GM21529 (cell line): ENCODE measurements around the gene ACOT8.
"Not testable (repeated sequence)": the region's sequence is repeated elsewhere in the genome, so short reads cannot be mapped to it uniquely, and the experiment has no call there.

Experiments
- ATAC-seq: cut with Tn5 transposase; IDR thresholded peaks from one replicate; pipeline ENCODE4 v1.9.1; 2021; ENCODE audit not compliant: unreplicated experiment

Gene ACOT8

GRCh38 chr20:45829673-45830106 is 27.5 kb downstream of the ACOT8 start:
- not testable (repeated sequence) for ATAC-seq

- ATAC-seq = no peak
Observed at GRCh38 chr20:45828589-45828988, 28.6 kb downstream of the ACOT8 start.

DNA sequence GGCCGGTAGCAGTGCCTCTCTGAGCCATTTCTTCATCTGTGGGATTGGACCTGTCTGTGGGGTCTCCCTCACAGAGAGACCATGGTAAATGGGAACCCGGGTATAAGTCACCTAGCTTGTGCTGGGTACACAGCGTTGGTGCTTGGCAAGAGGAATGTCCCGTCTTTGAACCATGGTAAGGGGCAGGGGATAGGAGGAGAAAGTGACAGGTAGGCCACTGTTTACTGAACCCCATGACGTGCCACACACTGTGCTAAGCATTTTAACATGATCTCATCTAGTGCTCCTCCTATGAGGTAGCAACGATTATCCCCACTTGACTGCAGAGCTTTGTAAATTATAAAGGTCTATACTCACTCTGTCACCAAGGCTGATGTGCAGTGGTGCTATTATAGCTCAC is 29.5 kb downstream of the ACOT8 start:
- no peak for ATAC-seq

DNA sequence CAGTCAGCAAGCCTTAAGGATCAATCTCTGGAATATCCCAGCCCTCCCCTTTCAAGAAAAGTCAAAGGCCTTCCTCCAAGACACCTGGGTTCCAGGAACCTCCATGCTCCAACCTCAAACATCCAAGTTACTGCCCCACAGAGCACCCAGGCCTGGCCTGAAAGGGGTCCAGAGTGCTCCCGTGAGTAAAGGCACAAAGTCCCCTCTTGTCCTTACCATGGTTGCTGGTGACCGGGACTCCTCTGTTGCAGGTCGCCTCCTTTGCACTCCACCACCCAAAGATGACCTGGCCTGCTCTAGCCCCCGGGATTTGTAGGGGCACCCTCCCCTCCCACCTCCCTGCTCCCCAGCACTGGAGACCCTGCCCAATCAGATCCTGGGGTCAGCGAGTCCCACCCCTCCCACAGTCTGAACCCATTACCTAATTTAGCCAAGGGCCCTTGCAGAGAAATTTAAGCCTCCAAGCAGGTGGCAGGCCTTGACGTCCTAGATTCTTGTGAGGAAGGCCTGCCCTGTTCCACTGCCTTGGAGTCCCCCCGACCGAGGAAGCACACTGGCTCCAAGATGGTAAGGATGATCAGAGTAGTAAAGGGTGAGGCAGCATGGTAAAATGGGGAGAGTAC is 30.1 kb downstream of the ACOT8 start, which contains the start of gene TNNC2:
TNNC2 (minus strand) TSS at position 283 of the 623 bp plus-strand sequence; CDS start at position 219, 64 bp downstream.
- no peak for ATAC-seq

DNA sequence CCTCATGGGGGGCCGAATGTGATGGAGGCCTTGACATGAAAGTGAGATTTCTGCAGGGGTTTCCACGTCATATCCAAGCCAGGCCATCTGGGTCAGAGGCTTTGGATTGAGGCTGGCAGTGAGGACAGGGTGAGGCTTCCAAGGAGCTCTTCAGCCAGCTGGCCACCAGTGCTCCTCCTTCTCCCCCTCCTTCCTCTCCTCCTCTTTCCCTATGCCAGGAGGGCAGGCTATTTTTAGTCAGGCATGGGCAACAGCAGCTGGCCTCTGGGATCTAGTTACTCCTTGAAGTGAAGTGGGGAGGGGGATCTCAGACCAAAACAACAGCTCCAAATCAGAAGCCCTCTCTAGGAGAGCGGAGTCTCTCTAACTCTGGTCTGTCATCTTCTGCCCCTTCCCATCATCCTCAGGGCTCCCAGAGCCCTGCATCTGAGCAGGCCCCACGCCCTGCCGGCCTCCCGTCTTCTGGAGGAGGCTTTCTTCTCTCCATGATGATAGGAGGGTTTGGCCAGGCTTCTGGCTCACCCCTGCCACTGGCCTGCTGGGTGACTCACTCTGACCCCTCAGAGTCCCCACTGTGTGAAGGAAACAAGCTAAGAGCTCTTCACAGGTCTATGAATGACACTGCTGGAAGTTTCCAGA is 30.7 kb downstream of the ACOT8 start:
- ATAC-seq = no peak

GRCh38 chr20:45823949-45824835 is 33.0 kb downstream of the ACOT8 start:
- no peak for ATAC-seq

DNA sequence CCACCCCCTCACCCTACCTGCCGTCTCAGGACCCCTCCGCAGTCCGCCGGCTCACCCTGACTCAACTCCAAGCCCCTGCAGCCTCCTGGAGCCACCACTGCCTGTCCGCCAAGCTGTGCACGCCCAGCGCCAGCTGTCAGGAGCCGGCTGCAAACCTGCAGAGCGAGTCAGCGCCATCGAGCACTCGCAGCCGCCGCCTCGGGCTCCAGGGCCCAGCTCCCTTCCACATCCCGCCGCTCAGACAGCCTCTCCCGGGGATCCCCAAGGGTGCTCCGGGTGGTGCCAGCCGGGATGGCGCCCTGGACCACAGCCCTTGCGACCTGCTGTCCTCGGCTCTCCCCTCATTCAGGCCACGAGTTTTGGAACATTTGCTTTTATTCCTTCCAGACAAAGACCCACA is 34.3 kb downstream of the ACOT8 start:
- no peak for ATAC-seq

- ATAC-seq = no peak
Observed at GRCh38 chr20:45821947-45822346, 35.2 kb downstream of the ACOT8 start.

GRCh38 chr20:45819466-45819865 is 37.7 kb downstream of the ACOT8 start:
- ATAC-seq = no peak

DNA sequence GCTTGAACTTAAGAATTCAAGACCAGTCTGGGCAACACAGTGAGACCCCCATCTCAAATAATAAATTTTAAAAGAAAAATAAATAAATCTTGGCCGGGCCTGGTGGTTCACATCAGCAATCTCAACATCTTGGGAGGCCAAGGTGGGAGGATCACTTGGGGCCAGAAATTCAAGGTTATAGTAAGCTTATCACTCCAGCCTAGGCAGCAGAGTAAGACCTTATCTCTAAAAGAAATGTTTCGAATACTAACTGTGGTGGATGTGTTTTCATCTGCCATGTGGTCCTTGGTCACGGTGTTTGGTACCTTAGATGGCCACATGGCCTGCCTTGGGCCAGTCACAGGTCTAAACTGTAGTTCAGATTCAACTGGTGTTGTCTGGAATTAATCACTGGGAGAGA is 39.0 kb downstream of the ACOT8 start:
- no peak for ATAC-seq

DNA sequence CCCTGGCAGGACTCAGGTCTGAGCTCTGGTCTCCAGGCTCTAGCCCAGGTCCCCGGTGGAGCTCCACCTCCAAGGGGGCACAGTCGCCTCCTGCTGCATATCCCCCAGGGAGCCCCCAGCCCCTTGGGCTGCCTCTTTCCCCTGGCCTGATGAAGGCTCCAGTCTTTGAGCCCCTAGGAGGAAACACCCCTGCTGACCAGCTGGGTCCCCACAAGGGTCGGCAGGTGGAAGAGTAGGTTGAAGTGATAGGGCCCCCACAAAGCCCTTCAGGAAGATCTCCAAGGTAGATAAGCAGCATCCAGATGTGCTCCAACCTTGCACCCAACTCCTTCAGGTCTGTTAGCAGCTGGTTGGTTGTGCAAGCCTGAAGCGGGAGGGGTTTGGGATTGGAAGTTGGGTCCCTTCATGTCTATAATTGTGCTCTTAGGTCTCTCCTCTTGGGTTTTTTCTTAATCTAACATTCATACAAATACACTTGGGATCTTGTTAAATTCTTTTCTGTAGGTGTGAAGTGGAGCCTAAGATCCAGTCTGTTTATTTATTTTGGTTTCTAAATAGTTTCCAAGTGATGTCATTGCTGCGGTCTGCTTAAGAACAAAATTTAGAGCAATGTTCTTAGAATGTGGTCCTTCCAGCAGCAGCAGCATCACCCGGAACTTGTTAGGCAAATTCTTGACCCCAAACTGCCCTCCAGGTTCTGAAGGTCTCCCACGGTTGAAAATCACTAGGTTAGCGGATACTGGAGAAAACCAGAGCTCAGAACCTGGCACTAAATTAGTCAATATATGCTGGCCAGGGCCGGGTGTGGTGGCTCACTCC is 39.6 kb downstream of the ACOT8 start:
- no peak for ATAC-seq

DNA sequence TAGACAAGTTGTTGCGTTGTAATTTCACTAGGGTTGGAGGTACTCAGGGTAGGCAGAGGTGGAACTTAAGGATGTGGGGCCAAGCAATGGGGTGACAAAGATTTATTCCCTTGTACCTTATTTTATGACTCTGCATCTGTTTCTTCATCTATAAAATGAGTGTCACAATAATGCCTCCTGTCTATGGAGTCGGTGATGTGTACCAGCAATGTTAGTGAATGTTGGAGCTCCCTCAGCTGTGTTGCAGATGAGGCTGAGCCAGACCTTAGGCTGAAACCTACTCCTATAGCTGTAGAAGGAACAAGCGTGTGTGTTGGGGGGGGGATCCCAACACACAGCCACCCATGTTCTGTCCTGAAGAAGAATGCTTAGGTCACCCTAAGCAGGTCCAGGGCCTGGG is 40.2 kb downstream of the ACOT8 start:
- no peak for ATAC-seq

- ATAC-seq = no peak
Observed at GRCh38 chr20:45814314-45814713, 42.9 kb downstream of the ACOT8 start.

- no peak for ATAC-seq
Observed at GRCh38 chr20:45813489-45813888, 43.7 kb downstream of the ACOT8 start.

- no peak for ATAC-seq
Observed at GRCh38 chr20:45813006-45813340, 44.2 kb downstream of the ACOT8 start.

- ATAC-seq = peak; percentile 98
Observed at GRCh38 chr20:45812157-45813005, 44.8 kb downstream of the ACOT8 start, which contains the start of gene UBE2C. TSS of gene UBE2C (plus strand) at chr20:45812644. CDS start at chr20:45812696, 52 bp downstream.

- no peak for ATAC-seq
Observed at GRCh38 chr20:45810191-45810970, 46.8 kb downstream of the ACOT8 start.

DNA sequence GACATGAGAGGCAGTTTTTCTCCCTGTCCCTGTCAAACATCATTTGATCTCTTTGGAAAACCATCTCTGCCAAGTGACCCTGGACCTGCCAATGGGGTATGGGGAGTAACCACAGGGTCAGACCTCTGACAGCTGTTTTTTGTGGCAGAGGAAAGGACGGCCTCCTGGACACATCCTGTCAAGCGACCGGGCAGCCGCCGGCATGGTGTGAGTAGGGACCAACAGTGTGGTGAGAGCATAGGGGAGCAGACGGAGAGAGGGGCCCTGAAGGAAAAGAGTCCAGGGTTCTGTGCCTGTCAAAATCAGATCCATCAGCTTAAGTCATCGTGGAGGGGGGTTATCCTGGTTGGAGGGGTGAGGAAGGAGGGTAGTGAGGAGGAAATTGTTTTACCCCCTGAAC is 55.3 kb downstream of the ACOT8 start:
- no peak for ATAC-seq

DNA sequence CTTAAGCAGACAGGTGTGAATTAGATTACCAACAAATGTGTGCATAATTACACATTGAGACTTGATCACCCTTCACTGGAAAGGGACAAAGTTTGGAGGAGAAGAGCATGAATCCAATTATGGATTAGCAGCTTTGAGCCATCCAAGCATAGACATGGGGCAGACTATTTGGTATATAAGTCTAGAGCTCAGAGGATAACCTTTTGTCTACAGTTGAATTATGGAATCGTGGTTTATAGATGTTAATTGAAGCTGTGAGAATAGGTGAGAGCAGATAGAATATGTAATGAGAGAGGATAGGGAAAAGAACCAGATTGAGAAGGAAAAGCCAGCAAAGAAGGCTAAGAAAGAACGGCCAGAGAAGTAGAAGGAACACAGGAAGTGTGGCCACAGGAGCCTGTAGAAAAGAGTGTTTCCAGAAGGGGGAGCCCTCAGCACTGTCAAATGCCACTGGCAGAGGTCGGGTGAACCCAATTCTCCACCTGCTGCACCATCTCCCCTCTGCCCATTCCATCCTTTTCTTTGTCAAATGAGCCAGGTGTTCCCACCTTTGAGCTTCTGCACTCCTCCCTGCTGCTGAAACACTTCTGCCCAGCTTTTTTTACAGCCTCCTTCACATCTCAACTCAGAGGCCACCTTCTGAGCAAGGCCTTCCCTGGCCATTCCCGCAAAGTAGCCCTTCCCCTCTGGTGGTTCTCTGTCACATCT is 58.1 kb downstream of the ACOT8 start:
- peak; percentile 57 for ATAC-seq
